K562 (cell line): ENCODE measurements around the gene LCA5L.

Experiments used
- HDAC6 ChIP-seq: IDR thresholded peaks from 2 replicates; pipeline ENCODE4 v1.6.1; 2012; ENCODE audit warnings: low read depth, mild to moderate bottlenecking, control low read depth, inconsistent platforms, low read length, moderate library complexity
- JUND ChIP-seq, 2 experiments: IDR thresholded peaks; 2 replicates in 1 of 2; 3 replicates in 1 of 2; pipeline ENCODE4 v1.6.1; 2011; ENCODE audit warnings: borderline replicate concordance in 2 of 2, low read depth in 2 of 2, low read length in 2 of 2, improper control_type of control experiment in 1 of 2, missing biosample characterization in 1 of 2, missing genetic modification characterization in 1 of 2, missing genetic modification reagents in 1 of 2
- MAZ ChIP-seq, 2 experiments: fragments of 450-650 bp in 1 of 2; sonication (generic) in 1 of 2; formaldehyde crosslinking; IDR thresholded peaks in 1 of 2; conservative IDR thresholded peaks in 1 of 2; 2 replicates each; pipeline versions ENCODE4 v1.4.0 to v1.5.0; 2020; ENCODE audit warnings: mild to moderate bottlenecking in 1 of 2, missing genetic modification reagents in 1 of 2
- MXI1 ChIP-seq: IDR thresholded peaks from 2 replicates; pipeline ENCODE4 v1.6.1; 2011; ENCODE audit warnings: low read depth, mild to moderate bottlenecking, improper control_type of control experiment, low read length
- PTBP1 ChIP-seq: fragments of 200-400 bp; formaldehyde crosslinking; IDR thresholded peaks from 2 replicates; pipeline ENCODE4 v1.6.1; 2017; ENCODE audit warnings: low read depth, low read length
- YY1 ChIP-seq, 3 experiments: IDR thresholded peaks; 2 replicates each; pipeline ENCODE4 v1.6.1; 2011; ENCODE audit warnings: low read length in 2 of 3, mild to moderate bottlenecking in 2 of 3, moderate library complexity in 2 of 3, borderline replicate concordance in 1 of 3, control low read depth in 1 of 3, low read depth in 1 of 3; ENCODE audit not compliant: insufficient read depth in 3 of 3, insufficient replicate concordance in 2 of 3, control insufficient read depth in 1 of 3, insufficient read length in 1 of 3; ENCODE audit errors: extremely low read depth in 1 of 3
- ZFX ChIP-seq: sonication (generic); formaldehyde crosslinking; IDR thresholded peaks from 2 replicates; pipeline ENCODE4 v1.8.0; 2022; ENCODE audit warnings: mild to moderate bottlenecking, missing genetic modification reagents, moderate library complexity
- TF ChIP-seq, protein P1 (sequence below): sonication (generic); formaldehyde crosslinking; IDR thresholded peaks from 2 replicates; pipeline ENCODE4 v1.8.1; 2022; ENCODE audit warnings: missing genetic modification reagents
- TF ChIP-seq, protein P2 (sequence below), 3 experiments: IDR thresholded peaks in 2 of 3; conservative IDR thresholded peaks in 1 of 3; 2 replicates each; pipeline ENCODE4 v1.5.1; 2011 to 2012; ENCODE audit warnings: low read length in 3 of 3, mild to moderate bottlenecking in 3 of 3, control low read depth in 2 of 3, improper control_type of control experiment in 1 of 3, inconsistent platforms in 1 of 3, low read depth in 1 of 3, mixed read lengths in 1 of 3, moderate library complexity in 1 of 3; ENCODE audit not compliant: insufficient read depth in 2 of 3
- TF ChIP-seq, protein P3 (sequence below): sonication (generic); formaldehyde crosslinking; IDR thresholded peaks from 2 replicates; pipeline ENCODE4 v1.8.1; 2023; ENCODE audit warnings: mild to moderate bottlenecking, missing genetic modification reagents, moderate library complexity

GRCh38 chr21:39388038-39388810 lies 57.4 kb downstream of the LCA5L start:
- TF ChIP-seq ZFX (CRISPR knock-in tag) (peak; percentile 94), MXI1 (no peak), MAZ (CRISPR knock-in tag; conservative IDR thresholded peaks at IDR 0.05 in 1 of 2, IDR thresholded peaks at IDR 0.05 in 1 of 2) (peak; percentile 64 to 84), HDAC6 (no peak), YY1 (IDR thresholded peaks at IDR 0.05; ENCODE audit: borderline replicate concordance in 1 of 3, control insufficient read depth in 1 of 3, extremely low read depth in 1 of 3, insufficient read depth in 3 of 3, insufficient read length in 1 of 3, insufficient replicate concordance in 2 of 3, low read depth in 1 of 3, low read length in 2 of 3) (peak in 2 of 3 experiments; percentile 37 to 42), PTBP1 (no peak), JUND (IDR thresholded peaks at IDR 0.05; ENCODE audit: borderline replicate concordance, low read depth, low read length) (peak; percentile 60; the same call in 1 of the 2 replicates), JUND (tag; IDR thresholded peaks at IDR 0.05; ENCODE audit: borderline replicate concordance, low read depth, low read length) (peak; percentile 36; the same call in 2 of the 3 replicates)
- TF ChIP-seq, protein P1, sequence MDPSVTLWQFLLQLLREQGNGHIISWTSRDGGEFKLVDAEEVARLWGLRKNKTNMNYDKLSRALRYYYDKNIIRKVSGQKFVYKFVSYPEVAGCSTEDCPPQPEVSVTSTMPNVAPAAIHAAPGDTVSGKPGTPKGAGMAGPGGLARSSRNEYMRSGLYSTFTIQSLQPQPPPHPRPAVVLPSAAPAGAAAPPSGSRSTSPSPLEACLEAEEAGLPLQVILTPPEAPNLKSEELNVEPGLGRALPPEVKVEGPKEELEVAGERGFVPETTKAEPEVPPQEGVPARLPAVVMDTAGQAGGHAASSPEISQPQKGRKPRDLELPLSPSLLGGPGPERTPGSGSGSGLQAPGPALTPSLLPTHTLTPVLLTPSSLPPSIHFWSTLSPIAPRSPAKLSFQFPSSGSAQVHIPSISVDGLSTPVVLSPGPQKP (CRISPR knock-in tag): no peak
- TF ChIP-seq, protein P2, sequence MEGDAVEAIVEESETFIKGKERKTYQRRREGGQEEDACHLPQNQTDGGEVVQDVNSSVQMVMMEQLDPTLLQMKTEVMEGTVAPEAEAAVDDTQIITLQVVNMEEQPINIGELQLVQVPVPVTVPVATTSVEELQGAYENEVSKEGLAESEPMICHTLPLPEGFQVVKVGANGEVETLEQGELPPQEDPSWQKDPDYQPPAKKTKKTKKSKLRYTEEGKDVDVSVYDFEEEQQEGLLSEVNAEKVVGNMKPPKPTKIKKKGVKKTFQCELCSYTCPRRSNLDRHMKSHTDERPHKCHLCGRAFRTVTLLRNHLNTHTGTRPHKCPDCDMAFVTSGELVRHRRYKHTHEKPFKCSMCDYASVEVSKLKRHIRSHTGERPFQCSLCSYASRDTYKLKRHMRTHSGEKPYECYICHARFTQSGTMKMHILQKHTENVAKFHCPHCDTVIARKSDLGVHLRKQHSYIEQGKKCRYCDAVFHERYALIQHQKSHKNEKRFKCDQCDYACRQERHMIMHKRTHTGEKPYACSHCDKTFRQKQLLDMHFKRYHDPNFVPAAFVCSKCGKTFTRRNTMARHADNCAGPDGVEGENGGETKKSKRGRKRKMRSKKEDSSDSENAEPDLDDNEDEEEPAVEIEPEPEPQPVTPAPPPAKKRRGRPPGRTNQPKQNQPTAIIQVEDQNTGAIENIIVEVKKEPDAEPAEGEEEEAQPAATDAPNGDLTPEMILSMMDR (IDR thresholded peaks at IDR 0.05 in 2 of 3, conservative IDR thresholded peaks at IDR 0.05 in 1 of 3; ENCODE audit: insufficient read depth in 2 of 3, low read depth in 1 of 3, low read length in 3 of 3): peak; percentile 97 to 98 (median 97)
- TF ChIP-seq, protein P3, sequence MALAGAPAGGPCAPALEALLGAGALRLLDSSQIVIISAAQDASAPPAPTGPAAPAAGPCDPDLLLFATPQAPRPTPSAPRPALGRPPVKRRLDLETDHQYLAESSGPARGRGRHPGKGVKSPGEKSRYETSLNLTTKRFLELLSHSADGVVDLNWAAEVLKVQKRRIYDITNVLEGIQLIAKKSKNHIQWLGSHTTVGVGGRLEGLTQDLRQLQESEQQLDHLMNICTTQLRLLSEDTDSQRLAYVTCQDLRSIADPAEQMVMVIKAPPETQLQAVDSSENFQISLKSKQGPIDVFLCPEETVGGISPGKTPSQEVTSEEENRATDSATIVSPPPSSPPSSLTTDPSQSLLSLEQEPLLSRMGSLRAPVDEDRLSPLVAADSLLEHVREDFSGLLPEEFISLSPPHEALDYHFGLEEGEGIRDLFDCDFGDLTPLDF (CRISPR knock-in tag): no peak; the same call in 1 of the 2 replicates
